IMR-90 (cell line): ENCODE results near the gene CPEB3. TPM values are rescaled to one million over a fixed set of nuclear protein-coding genes. Genes with fewer than 3 reads are reported as not detected.

Experiments
- ATAC-seq: fragments of 200-7000 bp; cut with Tn5 transposase; 2 replicates; pipeline ENCODE4 v1.9.1; 2020; ENCODE audit warnings: low read depth, mild to moderate bottlenecking, moderate library complexity
- BruUV-seq: library from RNA; stranded (reverse); fragments of 400-500 nt; replicated peaks from 2 replicates; lab custom pipeline; 2021; lab: Mats Ljungman, UMichigan
- CTCF ChIA-PET: fragments of 300-600 bp; formaldehyde crosslinking; extraction: SDS; loops from one replicate; lab custom pipeline; 2021; ENCODE audit warnings: antibody characterized with exemption; lab: Yijun Ruan, JAX
- POLR2A ChIA-PET: fragments of 300-600 bp; sonication (Branson Sonifier 250); formaldehyde crosslinking; loops from one replicate; lab custom pipeline; 2022; ENCODE audit warnings: antibody characterized with exemption; ENCODE audit not compliant: unreplicated experiment; lab: Charles Lee
- DNase-seq: peaks from one replicate; pipeline ENCODE4 v3.0.0; 2013
- H2AFZ ChIP-seq: replicated peaks from 2 replicates; pipeline ENCODE3; 2013; ENCODE audit warnings: low read length, mild to moderate bottlenecking; ENCODE audit not compliant: poor library complexity
- H2AK5ac ChIP-seq: 2 replicates; pipeline ENCODE4 v1.6.1; 2013; ENCODE audit warnings: low read depth, low read length, inconsistent platforms
- H2AK9ac ChIP-seq: replicated peaks from 2 replicates; pipeline ENCODE3; 2013; ENCODE audit warnings: mild to moderate bottlenecking, low read depth, low read length, moderate library complexity; ENCODE audit not compliant: poor library complexity
- H2BK120ac ChIP-seq: 2 replicates; pipeline ENCODE4 v1.6.1; 2013; ENCODE audit warnings: low read depth, low read length, inconsistent platforms
- H2BK15ac ChIP-seq: 3 replicates; pipeline ENCODE4 v1.6.1; 2013; ENCODE audit warnings: low read depth, low read length, inconsistent platforms
- H2BK20ac ChIP-seq: 2 replicates; pipeline ENCODE4 v1.6.1; 2013; ENCODE audit warnings: low read depth, mild to moderate bottlenecking, inconsistent platforms, low read length, moderate library complexity
- H2BK5ac ChIP-seq: 2 replicates; pipeline ENCODE4 v1.6.1; 2013; ENCODE audit warnings: mild to moderate bottlenecking, low read depth, low read length, inconsistent platforms; ENCODE audit not compliant: poor library complexity, severe bottlenecking
- H3K14ac ChIP-seq: replicated peaks from 2 replicates; pipeline ENCODE4 v1.6.1; 2013; ENCODE audit warnings: low read depth, low read length, inconsistent platforms
- H3K18ac ChIP-seq: 2 replicates; pipeline ENCODE4 v1.6.1; 2013; ENCODE audit warnings: low read depth, low read length, control low read depth
- H3K23ac ChIP-seq: 2 replicates; pipeline ENCODE4 v1.6.1; 2013; ENCODE audit warnings: low read depth, low read length, inconsistent platforms
- H3K27ac ChIP-seq: 2 replicates; pipeline ENCODE4 v1.5.1; 2013; ENCODE audit warnings: mild to moderate bottlenecking, control low read depth, low read length; ENCODE audit not compliant: insufficient read depth
- H3K27me3 ChIP-seq: 2 replicates; pipeline ENCODE4 v1.6.1; 2013; ENCODE audit warnings: low read length; ENCODE audit not compliant: control insufficient read depth, insufficient read depth
- H3K36me3 ChIP-seq: 2 replicates; pipeline ENCODE4 v1.6.1; 2013; ENCODE audit warnings: low read length, mixed read lengths; ENCODE audit not compliant: control insufficient read depth, insufficient read depth
- H3K4ac ChIP-seq: 2 replicates; pipeline ENCODE4 v1.6.1; 2013; ENCODE audit warnings: low read depth, low read length, inconsistent platforms
- H3K4me1 ChIP-seq: 2 replicates; pipeline ENCODE4 v1.6.1; 2013; ENCODE audit warnings: low read length, mixed read lengths; ENCODE audit not compliant: control insufficient read depth, insufficient read depth
- H3K4me2 ChIP-seq: 2 replicates; pipeline ENCODE4 v1.6.1; 2013; ENCODE audit warnings: low read depth, mild to moderate bottlenecking, control low read depth, low read length, moderate library complexity
- H3K4me3 ChIP-seq: 2 replicates; pipeline ENCODE4 v1.5.1; 2013; ENCODE audit warnings: low read depth, mild to moderate bottlenecking, control low read depth, low read length, moderate library complexity; ENCODE audit not compliant: insufficient read depth
- H3K56ac ChIP-seq: 2 replicates; pipeline ENCODE4 v1.6.1; 2013; ENCODE audit warnings: low read length, inconsistent platforms; ENCODE audit not compliant: insufficient read depth; ENCODE audit errors: extremely low read depth
- H3K79me1 ChIP-seq, 2 experiments: 2 replicates each; pipeline ENCODE4 v1.6.1; 2013; ENCODE audit warnings: low read length in 2 of 2, inconsistent platforms in 1 of 2, low read depth in 1 of 2
- H3K9ac ChIP-seq: 2 replicates; pipeline ENCODE4 v1.6.1; 2013; ENCODE audit warnings: low read depth, low read length, control low read depth
- H3K9me1 ChIP-seq: 2 replicates; pipeline ENCODE4 v1.6.1; 2013; ENCODE audit warnings: low read length, inconsistent platforms; ENCODE audit not compliant: insufficient read depth
- H3K9me3 ChIP-seq: 2 replicates; pipeline ENCODE4 v1.6.1; 2013; ENCODE audit warnings: low read length; ENCODE audit not compliant: control insufficient read depth, insufficient read depth
- H4K20me1 ChIP-seq: 2 replicates; pipeline ENCODE4 v1.6.1; 2013; ENCODE audit warnings: low read length, inconsistent platforms; ENCODE audit not compliant: insufficient read depth
- H4K5ac ChIP-seq: 2 replicates; pipeline ENCODE4 v1.6.1; 2013; ENCODE audit warnings: mild to moderate bottlenecking, low read depth, low read length, control low read depth
- H4K8ac ChIP-seq, 2 experiments: 2 replicates each; pipeline ENCODE4 v1.6.1; 2013; ENCODE audit warnings: low read depth in 2 of 2, low read length in 2 of 2, control low read depth in 1 of 2, inconsistent platforms in 1 of 2
- H4K91ac ChIP-seq: 2 replicates; pipeline ENCODE4 v1.6.1; 2013; ENCODE audit warnings: low read depth, low read length, inconsistent platforms; ENCODE audit not compliant: insufficient read depth
- CEBPB ChIP-seq: IDR thresholded peaks from 2 replicates; pipeline ENCODE4 v1.6.1; 2012; ENCODE audit warnings: low read depth, low read length, improper control_type of control experiment
- CHD1 ChIP-seq: IDR thresholded peaks from 2 replicates; pipeline ENCODE4 v1.6.1; 2012; ENCODE audit warnings: low read depth, low read length, improper control_type of control experiment
- CTCF ChIP-seq: conservative IDR thresholded peaks from 2 replicates; pipeline ENCODE4 v1.5.1; 2012; ENCODE audit warnings: mild to moderate bottlenecking, low read depth, low read length, improper control_type of control experiment
- MAFK ChIP-seq: IDR thresholded peaks from 2 replicates; pipeline ENCODE4 v1.6.1; 2012; ENCODE audit warnings: low read depth, low read length, improper control_type of control experiment
- MAZ ChIP-seq: IDR thresholded peaks from 2 replicates; pipeline ENCODE4 v1.6.1; 2012; ENCODE audit warnings: low read depth, mild to moderate bottlenecking, low read length, improper control_type of control experiment, moderate library complexity, borderline replicate concordance
- RCOR1 ChIP-seq: IDR thresholded peaks from 2 replicates; pipeline ENCODE4 v1.6.1; 2012; ENCODE audit warnings: mild to moderate bottlenecking, low read length, improper control_type of control experiment; ENCODE audit not compliant: insufficient replicate concordance
- dilution Hi-C: fragments of 300-500 bp; cut with HindIII; formaldehyde crosslinking; loops from one replicate; pipeline ENCODE4 v1.14.3; 2018; ENCODE audit warnings: low sequenced_read_pairs; ENCODE audit not compliant: unreplicated experiment
- in situ Hi-C: fragments of 300-500 bp; cut with MboI; formaldehyde crosslinking; loops from 3 replicates; pipeline ENCODE4 v1.14.3; 2019; ENCODE audit warnings: low sequenced_read_pairs, inconsistent platforms, mixed read lengths
- intact Hi-C: fragments of 100-400 bp; cut with micrococcal nuclease; formaldehyde crosslinking; loops from 2 replicates; pipeline ENCODE4 v1.10.0; 2022
- polyA plus RNA-seq, 3 experiments: library from polyadenylated mRNA; depleted of rRNA; stranded (reverse); fragments of >200 nt; gene quantifications; 2 replicates each; pipeline ENCODE4 v1.2.3, GENCODE V29; 2012; ENCODE audit warnings: low replicate concordance in 1 of 3
- total RNA-seq: library from RNA; depleted of rRNA; stranded (reverse); fragments of >200 nt; gene quantifications from 2 replicates; pipeline ENCODE4 v1.2.3, GENCODE V29; 2012

The CPEB3 gene
- total and polyA plus RNA-seq, 2 of the 4 experiments (the other 2 are of a cell fraction) = 0.18 to 0.36 TPM

- TF ChIP-seq CHD1 = 0 out of 2 replicates have a peak, but pooled peaks have one; percentile 54
Measured at GRCh38 chr10:92087750-92088395, 203.0 kb downstream of the CPEB3 start (continued).

GRCh38 chr10:92082583-92083280 is 208.1 kb downstream of the CPEB3 start:
- no peaks in the 10 kb centered on the region for H4K20me1 ChIP-seq
- H3K4me3 ChIP-seq = no peak overlapping the region
- no peak overlapping the region for H2BK5ac ChIP-seq
- H3K27me3 ChIP-seq = no peaks in the 10 kb centered on the region
- no peaks in the 10 kb centered on the region for H3K36me3 ChIP-seq
- peak overlapping the region; percentile 75; the same call in 1 of the 2 replicates for H3K4me2 ChIP-seq
- POLR2A ChIA-PET = no interaction called here
- H3K9ac ChIP-seq = no peak overlapping the region
- BruUV-seq = no TSS peak
- H2BK15ac ChIP-seq = no peak overlapping the region
- DNase-seq (peak; percentile 54), ATAC-seq (peak; percentile 73)
- no peak overlapping the region for H3K4ac ChIP-seq
- no peak overlapping the region for H3K56ac ChIP-seq
- H4K91ac ChIP-seq = no peak overlapping the region
- no peak overlapping the region for H3K27ac ChIP-seq
- peaks cover 4% of the 10 kb centered on the region for H3K4me1 ChIP-seq
- dilution Hi-C loops = no loop called here
- CTCF ChIA-PET = no interaction called here
- H3K14ac ChIP-seq = no peak overlapping the region
- H4K5ac ChIP-seq = no peak overlapping the region
- in situ Hi-C loops = no loop called here
- no peak overlapping the region for H2BK120ac ChIP-seq
- H3K9me1 ChIP-seq = 0 out of 2 replicates have a peak, but pooled peaks cover 2% of the 10 kb centered on the region
- H3K9me3 ChIP-seq = no peaks in the 10 kb centered on the region
- no peak overlapping the region for H2AK5ac ChIP-seq
- no peak overlapping the region for H2AK9ac ChIP-seq
- intact Hi-C loops = loop anchor here (10.0 kb wide), 1 partner anchor 492 kb away; the partner anchor contains the start of gene IDE
- TF ChIP-seq MAZ (no peak), CEBPB (peak; percentile 55; the same call in 1 of the 2 replicates), CTCF (no peak), MAFK (peak; percentile 77), RCOR1 (no peak)
- H4K8ac ChIP-seq = no peak overlapping the region
- no peaks in the 10 kb centered on the region for H3K79me1 ChIP-seq
- no peak overlapping the region for H2AFZ ChIP-seq
- no peak overlapping the region for H3K23ac ChIP-seq
- no peak overlapping the region for H2BK20ac ChIP-seq
- no peak overlapping the region for H3K18ac ChIP-seq
